Activated CD8-positive, alpha-beta T cell treated with anti-CD3 and anti-CD28 coated beads, Interleukin-2, amount 10 ng/mL, durations not matched to agents 7 days and 5 days (primary cell): ENCODE results near the gene DR1. TPM values are rescaled to one million over a fixed set of nuclear protein-coding genes. Genes with fewer than 3 reads are reported as not detected.

ENCODE experiments used
- ATAC-seq: fragments of 150-1000 bp; cut with Tn5 transposase; one replicate; pipeline ENCODE4 v1.10.0; 2021; ENCODE audit warnings: moderate library complexity
- CTCF ChIA-PET: fragments of 350-600 bp; sonication (Branson Sonifier 250); formaldehyde crosslinking; loops from one replicate; lab custom pipeline; 2021; ENCODE audit warnings: antibody characterized with exemption; lab: Charles Lee
- POLR2A ChIA-PET: fragments of 350-600 bp; sonication (Branson Sonifier 250); formaldehyde crosslinking; loops from one replicate; lab custom pipeline; 2021; ENCODE audit warnings: antibody characterized with exemption; lab: Charles Lee
- DNase-seq: peaks from one replicate; pipeline ENCODE4 v3.0.0-alpha.2; 2020
- H3K27ac Mint-ChIP-seq: one replicate; pipeline ENCODE4 v1.8.0; 2021; ENCODE audit warnings: mild to moderate bottlenecking, mixed read lengths
- H3K27me3 Mint-ChIP-seq: one replicate; pipeline ENCODE4 v1.8.0; 2021; ENCODE audit warnings: low read depth, mixed read lengths
- H3K36me3 Mint-ChIP-seq: one replicate; pipeline ENCODE4 v1.8.0; 2021; ENCODE audit warnings: low read depth, mixed read lengths
- H3K4me1 Mint-ChIP-seq: one replicate; pipeline ENCODE4 v1.8.0; 2021; ENCODE audit warnings: low read depth, mixed read lengths
- H3K4me3 Mint-ChIP-seq: one replicate; pipeline ENCODE4 v1.8.0; 2021; ENCODE audit warnings: mild to moderate bottlenecking, mixed read lengths
- H3K9me3 Mint-ChIP-seq: one replicate; pipeline ENCODE4 v1.8.0; 2022; ENCODE audit warnings: mixed read lengths; ENCODE audit not compliant: insufficient read depth
- total RNA-seq, 2 experiments: library from RNA; stranded (reverse); gene quantifications; one replicate each; pipeline ENCODE4 v1.2.3, GENCODE V29; 2021

DR1 gene
- total RNA-seq = 10 to 100 TPM; 94.0 to 94.1 TPM

GRCh38 chr1:93345633-93346420 is at the start of gene DR1:
TSS of gene DR1 (plus strand) at chr1:93345907. CDS start at chr1:93346646, 739 bp downstream.
- POLR2A ChIA-PET = interaction anchor here (0.6 to 2.7 kb wide), 20 partner anchors 8 to 567 kb away, joined by 3 to 28 read pairs (median 4); partner anchors contain the start of genes DIPK1A, DNTTIP2, MTF2 and RPL5
- CTCF ChIA-PET = interaction anchor here (0.6 to 2.7 kb wide), 11 partner anchors 9 to 500 kb away, joined by 3 to 26 read pairs (median 3); no protein-coding TSS in a partner anchor
- H3K36me3 Mint-ChIP-seq = peaks cover 36% of the 10 kb centered on the region
- no peaks in the 10 kb centered on the region for H3K27me3 Mint-ChIP-seq
- peak; percentile 71 for ATAC-seq
- peak within 1 kb of the TSS; percentile 91 for H3K4me3 Mint-ChIP-seq
- peak; percentile 93 for DNase-seq
- peaks cover 19% of the 10 kb centered on the region for H3K4me1 Mint-ChIP-seq
- no peaks in the 10 kb centered on the region for H3K9me3 Mint-ChIP-seq
- H3K27ac Mint-ChIP-seq = peak within 1 kb of the TSS; percentile 98

- CTCF ChIA-PET = no interaction called here
Measured at GRCh38 chr1:93296555-93297154, 49.1 kb upstream of the DR1 start.

GRCh38 chr1:93301131-93301530 is 44.6 kb upstream of the DR1 start:
- ChIA-PET POLR2A (no interaction called here), CTCF (interaction anchor here (1.0 kb wide), 1 partner anchor 147 kb away, joined by 4 read pairs; the partner anchor contains the start of gene FNBP1L)
- Mint-ChIP-seq H3K4me3 (no peak overlapping the region), H3K4me1 (no peaks in the 10 kb centered on the region), H3K27me3 (no peaks in the 10 kb centered on the region), H3K9me3 (no peaks in the 10 kb centered on the region), H3K27ac (no peak overlapping the region), H3K36me3 (no peaks in the 10 kb centered on the region)
- DNase-seq (no peak), ATAC-seq (no peak)

More at GRCh38 chr1:93296555-93297154, 49.1 kb upstream of the DR1 start:
- ATAC-seq = no peak
- POLR2A ChIA-PET = no interaction called here
- Mint-ChIP-seq H3K27me3 (no peaks in the 10 kb centered on the region), H3K27ac (no peak overlapping the region), H3K4me1 (no peaks in the 10 kb centered on the region), H3K4me3 (no peak overlapping the region), H3K36me3 (no peaks in the 10 kb centered on the region), H3K9me3 (no peaks in the 10 kb centered on the region)
- DNase-seq = no peak

GRCh38 chr1:93302078-93302477 is 43.6 kb upstream of the DR1 start:
- POLR2A ChIA-PET = no interaction called here
- Mint-ChIP-seq H3K27ac (no peak overlapping the region), H3K4me1 (no peaks in the 10 kb centered on the region), H3K36me3 (no peaks in the 10 kb centered on the region), H3K4me3 (no peak overlapping the region), H3K27me3 (no peaks in the 10 kb centered on the region), H3K9me3 (no peaks in the 10 kb centered on the region)
- CTCF ChIA-PET = no interaction called here
- DNase-seq (no peak), ATAC-seq (no peak)

GRCh38 chr1:93304716-93305138 is 41.0 kb upstream of the DR1 start:
- Mint-ChIP-seq H3K4me3 (no peak overlapping the region), H3K27ac (no peak overlapping the region), H3K4me1 (no peaks in the 10 kb centered on the region), H3K36me3 (no peaks in the 10 kb centered on the region), H3K9me3 (no peaks in the 10 kb centered on the region), H3K27me3 (no peaks in the 10 kb centered on the region)
- POLR2A ChIA-PET = interaction anchor here (1.1 to 1.8 kb wide), 2 partner anchors 33 to 41 kb away, joined by 3 to 11 read pairs; partner anchors contain the start of gene DR1
- CTCF ChIA-PET = interaction anchor here (0.6 to 2.8 kb wide), 68 partner anchors 9 to 547 kb away, joined by 3 to 30 read pairs (median 4); partner anchors contain the start of genes DR1, FNBP1L, MTF2 and RPL5
- ATAC-seq = peak; percentile 51
- DNase-seq = peak; percentile 67

- no peaks in the 10 kb centered on the region for H3K27me3 Mint-ChIP-seq
- ChIA-PET POLR2A (no interaction called here), CTCF (no interaction called here)
- H3K9me3 Mint-ChIP-seq = no peaks in the 10 kb centered on the region
- H3K36me3 Mint-ChIP-seq = no peaks in the 10 kb centered on the region
- H3K27ac Mint-ChIP-seq = no peak overlapping the region
- no peak overlapping the region for H3K4me3 Mint-ChIP-seq
- no peak for ATAC-seq
- no peaks in the 10 kb centered on the region for H3K4me1 Mint-ChIP-seq
- DNase-seq = no peak
Measured at GRCh38 chr1:93306920-93307319, 38.8 kb upstream of the DR1 start.

- Mint-ChIP-seq H3K4me3 (no peak overlapping the region), H3K27ac (no peak overlapping the region), H3K4me1 (no peaks in the 10 kb centered on the region), H3K9me3 (no peaks in the 10 kb centered on the region), H3K36me3 (no peaks in the 10 kb centered on the region), H3K27me3 (no peaks in the 10 kb centered on the region)
- ChIA-PET POLR2A (no interaction called here), CTCF (interaction anchor here (1.6 kb wide), 1 partner anchor 8 kb away, joined by 7 read pairs; no protein-coding TSS in a partner anchor)
- ATAC-seq (no peak), DNase-seq (no peak)
Measured at GRCh38 chr1:93313026-93313425, 32.7 kb upstream of the DR1 start.

GRCh38 chr1:93317207-93317606 is 28.5 kb upstream of the DR1 start:
- no peak overlapping the region for H3K27ac Mint-ChIP-seq
- ATAC-seq (no peak), DNase-seq (no peak)
- CTCF ChIA-PET = interaction anchor here (0.6 to 1.3 kb wide), 2 partner anchors 13 to 318 kb away, joined by 3 to 7 read pairs; no protein-coding TSS in a partner anchor
- no peaks in the 10 kb centered on the region for H3K36me3 Mint-ChIP-seq
- no peaks in the 10 kb centered on the region for H3K27me3 Mint-ChIP-seq
- POLR2A ChIA-PET = no interaction called here
- H3K4me1 Mint-ChIP-seq = no peaks in the 10 kb centered on the region
- no peaks in the 10 kb centered on the region for H3K9me3 Mint-ChIP-seq
- no peak overlapping the region for H3K4me3 Mint-ChIP-seq

- Mint-ChIP-seq H3K9me3 (no peaks in the 10 kb centered on the region), H3K27me3 (no peaks in the 10 kb centered on the region), H3K4me3 (no peak overlapping the region), H3K4me1 (no peaks in the 10 kb centered on the region), H3K27ac (no peak overlapping the region), H3K36me3 (no peaks in the 10 kb centered on the region)
- no peak for ATAC-seq
- CTCF ChIA-PET = interaction anchor here (0.6 to 0.9 kb wide), 2 partner anchors 13 to 317 kb away, joined by 3 read pairs; no protein-coding TSS in a partner anchor
- no peak for DNase-seq
- POLR2A ChIA-PET = no interaction called here
Measured at GRCh38 chr1:93317943-93318342, 27.8 kb upstream of the DR1 start.

- CTCF ChIA-PET = no interaction called here
- ATAC-seq (no peak), DNase-seq (no peak)
- POLR2A ChIA-PET = interaction anchor here (1.0 kb wide), 1 partner anchor 23 kb away, joined by 3 read pairs; the partner anchor contains the start of gene DR1
- no peaks in the 10 kb centered on the region for H3K36me3 Mint-ChIP-seq
- no peaks in the 10 kb centered on the region for H3K4me1 Mint-ChIP-seq
- no peaks in the 10 kb centered on the region for H3K9me3 Mint-ChIP-seq
- H3K27me3 Mint-ChIP-seq = no peaks in the 10 kb centered on the region
- H3K4me3 Mint-ChIP-seq = no peak overlapping the region
- no peak overlapping the region for H3K27ac Mint-ChIP-seq
Measured at GRCh38 chr1:93321720-93322119, 24.0 kb upstream of the DR1 start.

- DNase-seq (no peak), ATAC-seq (no peak)
- H3K4me1 Mint-ChIP-seq = no peaks in the 10 kb centered on the region
- no peak overlapping the region for H3K4me3 Mint-ChIP-seq
- POLR2A ChIA-PET = interaction anchor here (1.0 kb wide), 1 partner anchor 23 kb away, joined by 3 read pairs; the partner anchor contains the start of gene DR1
- H3K36me3 Mint-ChIP-seq = no peaks in the 10 kb centered on the region
- CTCF ChIA-PET = interaction anchor here (1.0 kb wide), 1 partner anchor 18 kb away, joined by 3 read pairs; no protein-coding TSS in a partner anchor
- H3K27me3 Mint-ChIP-seq = no peaks in the 10 kb centered on the region
- no peaks in the 10 kb centered on the region for H3K9me3 Mint-ChIP-seq
- H3K27ac Mint-ChIP-seq = no peak overlapping the region
Measured at GRCh38 chr1:93322349-93322748, 23.4 kb upstream of the DR1 start.
